Neural cell (in vitro differentiated cells): ENCODE data around the gene KDM4C. TPM values are rescaled to one million over a fixed set of nuclear protein-coding genes. Genes with fewer than 3 reads are reported as not detected.

ENCODE experiments used
- H2AFZ ChIP-seq: fragments of 200-600, 300-800 bp; sonication (generic), shearing (Covaris generic); 2 replicates; pipeline ENCODE4 v1.6.0; 2014; ENCODE audit warnings: low read depth, mild to moderate bottlenecking, antibody characterized with exemption, low read length, moderate library complexity
- H3F3A ChIP-seq: fragments of 200-600 bp; shearing (Covaris generic); 2 replicates; pipeline ENCODE4 v1.6.1; 2016; ENCODE audit warnings: mild to moderate bottlenecking, moderate library complexity, mixed read lengths, antibody characterized with exemption, low read length; ENCODE audit not compliant: insufficient read depth, poor library complexity, severe bottlenecking
- H3K27ac ChIP-seq: fragments of 200-600, 300-800 bp; sonication (generic), shearing (Covaris generic); 2 replicates; pipeline ENCODE4 v1.5.1; 2014; ENCODE audit warnings: mild to moderate bottlenecking, low read length, moderate library complexity
- H3K27me3 ChIP-seq: fragments of 300-800, 200-600 bp; sonication (generic), shearing (Covaris generic); 2 replicates; pipeline ENCODE4 v1.6.0; 2014; ENCODE audit warnings: mild to moderate bottlenecking, low read depth, low read length, moderate library complexity; ENCODE audit not compliant: insufficient read depth
- H3K36me3 ChIP-seq: fragments of 300-800, 200-600 bp; sonication (generic), shearing (Covaris generic); 2 replicates; pipeline ENCODE4 v1.5.1; 2014; ENCODE audit warnings: mild to moderate bottlenecking, antibody characterized with exemption, low read length, moderate library complexity; ENCODE audit not compliant: insufficient read depth
- H3K4me2 ChIP-seq: fragments of 300-800, 200-600 bp; sonication (generic), shearing (Covaris generic); 2 replicates; pipeline ENCODE4 v1.6.0; 2014; ENCODE audit warnings: mild to moderate bottlenecking, low read length
- H3K4me3 ChIP-seq: fragments of 300-800, 200-600 bp; sonication (generic), shearing (Covaris generic); 2 replicates; pipeline ENCODE4 v1.5.1; 2014; ENCODE audit warnings: mild to moderate bottlenecking, low read length, moderate library complexity
- H3K79me2 ChIP-seq: fragments of 200-600 bp; shearing (Covaris generic); replicated peaks from 2 replicates; pipeline ENCODE4 v1.6.0; 2014; ENCODE audit warnings: mild to moderate bottlenecking, low read length, moderate library complexity; ENCODE audit not compliant: insufficient read depth
- H3K9ac ChIP-seq: fragments of 300-800, 200-600 bp; sonication (generic), shearing (Covaris generic); 2 replicates; pipeline ENCODE4 v1.6.1; 2016; ENCODE audit warnings: mild to moderate bottlenecking, low read length, mixed read lengths
- H3K9me2 ChIP-seq: fragments of 200-600 bp; shearing (Covaris generic); 2 replicates; pipeline ENCODE4 v1.6.1; 2016; ENCODE audit warnings: mild to moderate bottlenecking, low read length, mixed read lengths; ENCODE audit not compliant: insufficient read depth
- H3K9me3 ChIP-seq: fragments of 200-600, 300-800 bp; sonication (generic), shearing (Covaris generic); 2 replicates; pipeline ENCODE4 v1.6.1; 2016; ENCODE audit warnings: mild to moderate bottlenecking, mixed run types, low read length, moderate library complexity, mixed read lengths
- H4K20me1 ChIP-seq: fragments of 200-600 bp; shearing (Covaris generic); 2 replicates; pipeline ENCODE4 v1.6.1; 2016; ENCODE audit warnings: mild to moderate bottlenecking, mixed run types; ENCODE audit not compliant: insufficient read depth
- EP300 ChIP-seq: fragments of 450-650 bp; conservative IDR thresholded peaks from 2 replicates; pipeline ENCODE4 v1.6.1; 2014; ENCODE audit warnings: antibody characterized with exemption, mild to moderate bottlenecking, moderate library complexity; ENCODE audit not compliant: poor library complexity, severe bottlenecking
- EZH2 ChIP-seq: fragments of 200-600, 300-800 bp; shearing (Covaris generic), sonication (generic); IDR thresholded peaks from 2 replicates; pipeline ENCODE4 v1.6.1; 2014; ENCODE audit warnings: antibody characterized with exemption, low read length, borderline replicate concordance, mild to moderate bottlenecking; ENCODE audit not compliant: insufficient read depth, poor library complexity, severe bottlenecking
- MXI1 ChIP-seq: fragments of 450-650 bp; conservative IDR thresholded peaks from 2 replicates; pipeline ENCODE4 v1.6.1; 2014; ENCODE audit warnings: antibody characterized with exemption, mild to moderate bottlenecking; ENCODE audit not compliant: poor library complexity, severe bottlenecking
- POLR2AphosphoS5 ChIP-seq: IDR thresholded peaks from 2 replicates; pipeline ENCODE4 v1.6.1; 2012
- RAD21 ChIP-seq: fragments of 450-650 bp; conservative IDR thresholded peaks from 2 replicates; pipeline ENCODE4 v1.6.1; 2014; ENCODE audit warnings: antibody characterized with exemption, mild to moderate bottlenecking, moderate library complexity
- SMC3 ChIP-seq: fragments of 450-650 bp; conservative IDR thresholded peaks from 2 replicates; pipeline ENCODE4 v1.6.1; 2014; ENCODE audit warnings: antibody characterized with exemption, mild to moderate bottlenecking, moderate library complexity; ENCODE audit not compliant: poor library complexity
- TAF1 ChIP-seq: IDR thresholded peaks from 2 replicates; pipeline ENCODE4 v1.6.1; 2012; ENCODE audit warnings: low read depth
- polyA plus RNA-seq: library from polyadenylated mRNA; depleted of rRNA; stranded (reverse); fragments of >200 nt; gene quantifications from 2 replicates; pipeline ENCODE4 v1.2.3, GENCODE V29; 2014
- TF ChIP-seq, protein P1 (sequence below): IDR thresholded peaks from 2 replicates; pipeline ENCODE4 v1.6.1; 2012; ENCODE audit warnings: borderline replicate concordance
- TF ChIP-seq, protein P2 (sequence below): fragments of 450-650 bp; IDR thresholded peaks from 2 replicates; pipeline ENCODE4 v1.5.1; 2014; ENCODE audit warnings: antibody characterized with exemption, mild to moderate bottlenecking, moderate library complexity; ENCODE audit not compliant: poor library complexity, severe bottlenecking

KDM4C gene
- polyA plus RNA-seq, 1 donor from 2014 or later: 21.1 TPM

DNA sequence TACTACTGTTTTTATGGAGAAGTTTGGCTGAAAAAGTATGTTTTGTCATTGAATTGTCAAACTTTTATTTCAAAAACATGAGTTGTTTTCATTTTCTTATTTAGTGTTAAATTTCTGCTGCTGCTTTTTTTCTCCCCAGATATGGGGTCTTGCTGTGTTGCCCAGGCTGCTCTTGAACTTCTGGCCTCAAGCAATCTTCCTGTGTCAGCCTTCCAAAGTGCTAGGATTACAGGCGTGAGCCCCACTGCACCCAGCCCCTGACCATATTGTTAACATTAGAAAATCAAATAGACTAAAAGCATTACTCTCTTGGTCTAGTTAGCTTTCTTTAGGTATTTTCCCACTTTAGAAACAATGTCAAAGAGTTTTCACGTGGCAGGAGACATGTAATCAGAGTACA lies 215.3 kb downstream of the KDM4C start:
- TF ChIP-seq POLR2AphosphoS5: no peak
- TF ChIP-seq EZH2: no peak
- TF ChIP-seq EP300: no peak
- no peak for TF ChIP-seq SMC3
- Histone ChIP-seq H3K27me3 (no peaks in the 10 kb centered on the region), H3K9me3 (no peaks in the 10 kb centered on the region), H3K79me2 (no peaks in the 10 kb centered on the region), H3K4me3 (no peak overlapping the region), H3K36me3 (no peaks in the 10 kb centered on the region), H2AFZ (no peak overlapping the region), H3F3A (no peaks in the 10 kb centered on the region), H3K4me2 (no peak overlapping the region), H4K20me1 (no peaks in the 10 kb centered on the region), H3K27ac (no peak overlapping the region), H3K9me2 (no peaks in the 10 kb centered on the region), H3K9ac (no peak overlapping the region)

DNA sequence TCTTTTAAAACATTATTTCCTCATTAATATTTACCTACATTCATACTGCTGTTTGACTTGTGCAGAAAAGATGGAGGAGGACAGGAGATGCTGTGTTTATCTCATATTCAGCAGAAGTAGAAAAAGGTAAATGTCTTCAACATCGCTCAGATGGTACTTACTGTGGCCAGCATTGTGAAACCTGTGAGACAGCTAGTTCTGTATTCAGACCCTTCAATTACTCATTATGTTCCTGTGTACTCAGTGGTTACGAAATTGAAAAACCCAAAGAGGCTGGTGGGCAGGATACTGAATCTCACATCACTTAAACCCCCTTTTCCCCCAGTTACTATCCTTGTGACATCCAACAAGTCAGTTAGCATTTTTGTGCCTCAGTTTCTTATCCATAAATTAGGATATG lies 216.0 kb downstream of the KDM4C start:
- no peak overlapping the region for H2AFZ ChIP-seq
- no peak overlapping the region for H3K4me2 ChIP-seq
- no peak overlapping the region for H3K9ac ChIP-seq
- H3K9me3 ChIP-seq: no peaks in the 10 kb centered on the region
- no peaks in the 10 kb centered on the region for H3K9me2 ChIP-seq
- no peaks in the 10 kb centered on the region for H3K27me3 ChIP-seq
- H3F3A ChIP-seq: no peaks in the 10 kb centered on the region
- H3K79me2 ChIP-seq: no peaks in the 10 kb centered on the region
- H3K27ac ChIP-seq: no peak overlapping the region
- no peak overlapping the region for H3K4me3 ChIP-seq
- no peak for TF ChIP-seq EP300
- TF ChIP-seq MXI1: no peak
- TF ChIP-seq EZH2: no peak
- no peak for TF ChIP-seq TAF1
- TF ChIP-seq, protein P1, sequence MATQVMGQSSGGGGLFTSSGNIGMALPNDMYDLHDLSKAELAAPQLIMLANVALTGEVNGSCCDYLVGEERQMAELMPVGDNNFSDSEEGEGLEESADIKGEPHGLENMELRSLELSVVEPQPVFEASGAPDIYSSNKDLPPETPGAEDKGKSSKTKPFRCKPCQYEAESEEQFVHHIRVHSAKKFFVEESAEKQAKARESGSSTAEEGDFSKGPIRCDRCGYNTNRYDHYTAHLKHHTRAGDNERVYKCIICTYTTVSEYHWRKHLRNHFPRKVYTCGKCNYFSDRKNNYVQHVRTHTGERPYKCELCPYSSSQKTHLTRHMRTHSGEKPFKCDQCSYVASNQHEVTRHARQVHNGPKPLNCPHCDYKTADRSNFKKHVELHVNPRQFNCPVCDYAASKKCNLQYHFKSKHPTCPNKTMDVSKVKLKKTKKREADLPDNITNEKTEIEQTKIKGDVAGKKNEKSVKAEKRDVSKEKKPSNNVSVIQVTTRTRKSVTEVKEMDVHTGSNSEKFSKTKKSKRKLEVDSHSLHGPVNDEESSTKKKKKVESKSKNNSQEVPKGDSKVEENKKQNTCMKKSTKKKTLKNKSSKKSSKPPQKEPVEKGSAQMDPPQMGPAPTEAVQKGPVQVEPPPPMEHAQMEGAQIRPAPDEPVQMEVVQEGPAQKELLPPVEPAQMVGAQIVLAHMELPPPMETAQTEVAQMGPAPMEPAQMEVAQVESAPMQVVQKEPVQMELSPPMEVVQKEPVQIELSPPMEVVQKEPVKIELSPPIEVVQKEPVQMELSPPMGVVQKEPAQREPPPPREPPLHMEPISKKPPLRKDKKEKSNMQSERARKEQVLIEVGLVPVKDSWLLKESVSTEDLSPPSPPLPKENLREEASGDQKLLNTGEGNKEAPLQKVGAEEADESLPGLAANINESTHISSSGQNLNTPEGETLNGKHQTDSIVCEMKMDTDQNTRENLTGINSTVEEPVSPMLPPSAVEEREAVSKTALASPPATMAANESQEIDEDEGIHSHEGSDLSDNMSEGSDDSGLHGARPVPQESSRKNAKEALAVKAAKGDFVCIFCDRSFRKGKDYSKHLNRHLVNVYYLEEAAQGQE: no peak
- TF ChIP-seq, protein P2, sequence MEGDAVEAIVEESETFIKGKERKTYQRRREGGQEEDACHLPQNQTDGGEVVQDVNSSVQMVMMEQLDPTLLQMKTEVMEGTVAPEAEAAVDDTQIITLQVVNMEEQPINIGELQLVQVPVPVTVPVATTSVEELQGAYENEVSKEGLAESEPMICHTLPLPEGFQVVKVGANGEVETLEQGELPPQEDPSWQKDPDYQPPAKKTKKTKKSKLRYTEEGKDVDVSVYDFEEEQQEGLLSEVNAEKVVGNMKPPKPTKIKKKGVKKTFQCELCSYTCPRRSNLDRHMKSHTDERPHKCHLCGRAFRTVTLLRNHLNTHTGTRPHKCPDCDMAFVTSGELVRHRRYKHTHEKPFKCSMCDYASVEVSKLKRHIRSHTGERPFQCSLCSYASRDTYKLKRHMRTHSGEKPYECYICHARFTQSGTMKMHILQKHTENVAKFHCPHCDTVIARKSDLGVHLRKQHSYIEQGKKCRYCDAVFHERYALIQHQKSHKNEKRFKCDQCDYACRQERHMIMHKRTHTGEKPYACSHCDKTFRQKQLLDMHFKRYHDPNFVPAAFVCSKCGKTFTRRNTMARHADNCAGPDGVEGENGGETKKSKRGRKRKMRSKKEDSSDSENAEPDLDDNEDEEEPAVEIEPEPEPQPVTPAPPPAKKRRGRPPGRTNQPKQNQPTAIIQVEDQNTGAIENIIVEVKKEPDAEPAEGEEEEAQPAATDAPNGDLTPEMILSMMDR: no peak
- no peak for TF ChIP-seq RAD21
- no peak for TF ChIP-seq SMC3
- no peak for TF ChIP-seq POLR2AphosphoS5
- H3K36me3 ChIP-seq: no peaks in the 10 kb centered on the region
- no peaks in the 10 kb centered on the region for H4K20me1 ChIP-seq

DNA sequence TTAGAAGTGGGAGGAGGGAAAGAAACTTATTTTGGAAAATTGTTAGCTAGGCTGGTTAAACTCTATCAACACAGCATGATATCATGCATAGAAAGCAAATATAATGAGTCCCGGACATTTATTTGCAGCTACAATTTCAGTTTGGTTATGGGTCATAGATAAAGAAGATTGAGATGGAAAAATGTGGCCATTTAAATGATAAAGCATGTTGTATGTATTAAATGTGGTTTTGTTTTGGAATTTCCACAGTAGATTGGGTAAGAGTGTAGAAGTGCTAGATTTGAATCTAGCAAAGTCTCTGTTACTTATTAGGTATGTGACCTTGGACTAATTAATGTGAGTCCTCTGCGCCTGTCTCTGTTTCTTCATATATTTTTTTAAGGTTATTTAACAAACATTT lies 217.4 kb downstream of the KDM4C start:
- no peaks in the 10 kb centered on the region for H3K9me2 ChIP-seq
- H3K9ac ChIP-seq: no peak overlapping the region
- no peak overlapping the region for H3K4me2 ChIP-seq
- H3K4me3 ChIP-seq: no peak overlapping the region
- no peaks in the 10 kb centered on the region for H3K79me2 ChIP-seq
- H4K20me1 ChIP-seq: no peaks in the 10 kb centered on the region
- no peak overlapping the region for H3K27ac ChIP-seq
- TF ChIP-seq MXI1: no peak
- no peak for TF ChIP-seq EP300
- TF ChIP-seq, protein P2: no peak
- TF ChIP-seq, protein P1: no peak
- no peak for TF ChIP-seq POLR2AphosphoS5
- no peak for TF ChIP-seq EZH2
- TF ChIP-seq TAF1: no peak
- TF ChIP-seq RAD21: no peak
- TF ChIP-seq SMC3: no peak
- H3K9me3 ChIP-seq: no peaks in the 10 kb centered on the region
- no peaks in the 10 kb centered on the region for H3K27me3 ChIP-seq
- H3K36me3 ChIP-seq: no peaks in the 10 kb centered on the region
- no peaks in the 10 kb centered on the region for H3F3A ChIP-seq
- no peak overlapping the region for H2AFZ ChIP-seq
